Inflammatory macrophage treated with lipopolysaccharide for 1 hour (primary cell): Measurements from ENCODE around the gene SSU72.

ENCODE experiments used
- DNase-seq, 2 donors: peaks; one replicate each; pipeline ENCODE4 v3.0.0-alpha.2; 2020 to 2022

SSU72 gene

GRCh38 chr1:1594602-1595260 is 20.1 kb upstream of the SSU72 start:
- no peak for DNase-seq

- DNase-seq, result no peak
Measured at GRCh38 chr1:1593834-1594601, 19.4 kb upstream of the SSU72 start.

GRCh38 chr1:1591452-1591851 is 16.8 kb upstream of the SSU72 start:
- peak; percentile 35 to 37 for DNase-seq

- no peak for DNase-seq
Measured at GRCh38 chr1:1583347-1584010, 8.8 kb upstream of the SSU72 start.

GRCh38 chr1:1582585-1583346 is 8.1 kb upstream of the SSU72 start:
- DNase-seq, result no peak

GRCh38 chr1:1578371-1578940 is 3.8 kb upstream of the SSU72 start:
- DNase-seq, result no peak

- DNase-seq, result no peak
Measured at GRCh38 chr1:1577367-1578011, 2.8 kb upstream of the SSU72 start.

GRCh38 chr1:1573843-1574720 is 581 bp downstream of the SSU72 start:
- DNase-seq, result peak; percentile 64 to 77

GRCh38 chr1:1569341-1569740 is 5.3 kb downstream of the SSU72 start:
- no peak for DNase-seq

GRCh38 chr1:1567891-1568291 is 6.8 kb downstream of the SSU72 start:
- DNase-seq, result no peak

- no peak for DNase-seq
Measured at GRCh38 chr1:1567152-1567875, 7.3 kb downstream of the SSU72 start.

GRCh38 chr1:1565340-1565739 is 9.3 kb downstream of the SSU72 start:
- no peak for DNase-seq

- DNase-seq, result no peak
Measured at GRCh38 chr1:1564268-1564667, 10.4 kb downstream of the SSU72 start.

GRCh38 chr1:1563688-1564087 is 11.0 kb downstream of the SSU72 start:
- no peak for DNase-seq

GRCh38 chr1:1562556-1563195 is 12.0 kb downstream of the SSU72 start:
- no peak for DNase-seq

- no peak for DNase-seq
Measured at GRCh38 chr1:1561801-1562470, 12.7 kb downstream of the SSU72 start.

- DNase-seq, result no peak
Measured at GRCh38 chr1:1560178-1560577, 14.5 kb downstream of the SSU72 start.

GRCh38 chr1:1559066-1559465 is 15.6 kb downstream of the SSU72 start:
- DNase-seq, result no peak

GRCh38 chr1:1558591-1558990 is 16.1 kb downstream of the SSU72 start:
- no peak for DNase-seq
